PC-9 (cell line): Measurements from ENCODE around the gene SACM1L.

Experiments
- CTCF ChIP-seq: fragments of 200-600 bp; sonication (generic); conservative IDR thresholded peaks from 2 replicates; pipeline ENCODE4 v1.6.1; 2017; ENCODE audit warnings: mixed run types, antibody characterized with exemption, mild to moderate bottlenecking, moderate library complexity
- EZH2 ChIP-seq: fragments of 200-600 bp; sonication (generic); IDR thresholded peaks from 2 replicates; pipeline ENCODE4 v1.8.0; 2017; ENCODE audit warnings: antibody characterized with exemption, low read depth

- TF ChIP-seq EZH2 (no peak), CTCF (no peak)
Observed at GRCh38 chr3:45664578-45664977, 24.6 kb upstream of the SACM1L start.
